Glutamatergic neuron (in vitro differentiated cells): ENCODE measurements around the gene KAT14. TPM values are rescaled to one million over a fixed set of nuclear protein-coding genes. Genes with fewer than 3 reads are reported as not detected.
"Not testable (repeated sequence)": the region's sequence is repeated elsewhere in the genome, so short reads cannot be mapped to it uniquely, and the experiment has no call there.

Experiments used
- DNase-seq: peaks from one replicate; pipeline ENCODE4 v3.0.0; 2022
- H3K27ac Mint-ChIP-seq: one replicate; pipeline ENCODE4 v1.8.0; 2020; ENCODE audit warnings: mild to moderate bottlenecking, mixed read lengths, inconsistent platforms; ENCODE audit not compliant: unreplicated experiment
- H3K27me3 Mint-ChIP-seq: one replicate; pipeline ENCODE4 v1.8.0; 2020; ENCODE audit warnings: mild to moderate bottlenecking, moderate library complexity, mixed read lengths, inconsistent platforms; ENCODE audit not compliant: unreplicated experiment
- H3K36me3 Mint-ChIP-seq: one replicate; pipeline ENCODE4 v1.8.0; 2020; ENCODE audit warnings: mild to moderate bottlenecking, mixed read lengths, inconsistent platforms; ENCODE audit not compliant: unreplicated experiment
- H3K4me1 Mint-ChIP-seq: one replicate; pipeline ENCODE4 v1.8.0; 2020; ENCODE audit warnings: mild to moderate bottlenecking, low read depth, mixed read lengths, inconsistent platforms; ENCODE audit not compliant: unreplicated experiment
- H3K4me3 Mint-ChIP-seq: one replicate; pipeline ENCODE4 v1.8.0; 2020; ENCODE audit warnings: mild to moderate bottlenecking, mixed read lengths, inconsistent platforms; ENCODE audit not compliant: unreplicated experiment
- H3K9me3 Mint-ChIP-seq: one replicate; pipeline ENCODE4 v1.8.0; 2020; ENCODE audit warnings: mild to moderate bottlenecking, moderate library complexity, mixed read lengths, inconsistent platforms; ENCODE audit not compliant: unreplicated experiment
- total RNA-seq: library from RNA; stranded (reverse); fragmentation: NEBNext Ultra II Directional; extraction: Animal tissue kit (Norgen Biotek cat#: 25700); gene quantifications from one replicate; pipeline ENCODE4 v1.2.1, GENCODE V29; 2021; ENCODE audit not compliant: unreplicated experiment
- TF ChIP-seq, protein P1 (sequence below): fragments of 200-600 bp; sonication (generic); IDR thresholded peaks from one replicate; pipeline ENCODE4 v1.5.0; 2021; ENCODE audit not compliant: partially characterized antibody, unreplicated experiment

The KAT14 gene
- total RNA-seq, 1 donor from 2014 or later = 14.2 TPM

GRCh38 chr20:18091623-18092022 is 46.0 kb upstream of the KAT14 start:
- Mint-ChIP-seq H3K4me1 (no peaks in the 10 kb centered on the region), H3K36me3 (no peaks in the 10 kb centered on the region), H3K27me3 (no peaks in the 10 kb centered on the region), H3K9me3 (no peaks in the 10 kb centered on the region), H3K27ac (no peak overlapping the region), H3K4me3 (no peak overlapping the region)
- TF ChIP-seq, protein P1, sequence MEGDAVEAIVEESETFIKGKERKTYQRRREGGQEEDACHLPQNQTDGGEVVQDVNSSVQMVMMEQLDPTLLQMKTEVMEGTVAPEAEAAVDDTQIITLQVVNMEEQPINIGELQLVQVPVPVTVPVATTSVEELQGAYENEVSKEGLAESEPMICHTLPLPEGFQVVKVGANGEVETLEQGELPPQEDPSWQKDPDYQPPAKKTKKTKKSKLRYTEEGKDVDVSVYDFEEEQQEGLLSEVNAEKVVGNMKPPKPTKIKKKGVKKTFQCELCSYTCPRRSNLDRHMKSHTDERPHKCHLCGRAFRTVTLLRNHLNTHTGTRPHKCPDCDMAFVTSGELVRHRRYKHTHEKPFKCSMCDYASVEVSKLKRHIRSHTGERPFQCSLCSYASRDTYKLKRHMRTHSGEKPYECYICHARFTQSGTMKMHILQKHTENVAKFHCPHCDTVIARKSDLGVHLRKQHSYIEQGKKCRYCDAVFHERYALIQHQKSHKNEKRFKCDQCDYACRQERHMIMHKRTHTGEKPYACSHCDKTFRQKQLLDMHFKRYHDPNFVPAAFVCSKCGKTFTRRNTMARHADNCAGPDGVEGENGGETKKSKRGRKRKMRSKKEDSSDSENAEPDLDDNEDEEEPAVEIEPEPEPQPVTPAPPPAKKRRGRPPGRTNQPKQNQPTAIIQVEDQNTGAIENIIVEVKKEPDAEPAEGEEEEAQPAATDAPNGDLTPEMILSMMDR = no peak
- DNase-seq = no peak

GRCh38 chr20:18092890-18093289 is 44.8 kb upstream of the KAT14 start:
- DNase-seq = no peak
- Mint-ChIP-seq H3K4me3 (no peak overlapping the region), H3K36me3 (no peaks in the 10 kb centered on the region), H3K27ac (no peak overlapping the region), H3K4me1 (no peaks in the 10 kb centered on the region), H3K9me3 (no peaks in the 10 kb centered on the region), H3K27me3 (no peaks in the 10 kb centered on the region)
- TF ChIP-seq, protein P1 = no peak

GRCh38 chr20:18093388-18093787 is 44.3 kb upstream of the KAT14 start:
- DNase-seq = no peak
- TF ChIP-seq, protein P1 = no peak
- Mint-ChIP-seq H3K27ac (no peak overlapping the region), H3K4me3 (no peak overlapping the region), H3K36me3 (no peaks in the 10 kb centered on the region), H3K27me3 (no peaks in the 10 kb centered on the region), H3K4me1 (no peaks in the 10 kb centered on the region), H3K9me3 (no peaks in the 10 kb centered on the region)

DNA sequence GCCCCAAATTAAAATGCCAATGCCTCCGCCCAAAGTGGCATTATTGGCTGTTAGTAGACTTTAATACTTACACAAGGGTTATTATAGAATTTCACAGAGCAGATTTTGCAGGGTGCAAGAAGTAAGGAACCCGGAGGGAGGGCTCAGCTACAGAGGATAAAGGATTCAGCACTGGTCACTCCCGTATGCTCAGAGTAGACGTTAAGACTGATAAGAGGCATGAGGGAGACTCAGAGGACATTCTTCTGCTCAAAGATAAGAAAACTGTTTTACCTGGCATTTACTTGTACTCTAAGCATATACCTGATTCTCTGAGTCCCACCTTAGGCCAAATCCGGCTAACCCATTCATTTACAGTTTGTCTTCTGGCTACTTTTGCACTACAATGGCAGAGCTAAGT is 43.5 kb upstream of the KAT14 start:
- Mint-ChIP-seq H3K4me1 (no peaks in the 10 kb centered on the region), H3K4me3 (no peak overlapping the region), H3K36me3 (no peaks in the 10 kb centered on the region), H3K27me3 (no peaks in the 10 kb centered on the region), H3K9me3 (no peaks in the 10 kb centered on the region), H3K27ac (no peak overlapping the region)
- TF ChIP-seq, protein P1 = no peak
- DNase-seq = no peak

DNA sequence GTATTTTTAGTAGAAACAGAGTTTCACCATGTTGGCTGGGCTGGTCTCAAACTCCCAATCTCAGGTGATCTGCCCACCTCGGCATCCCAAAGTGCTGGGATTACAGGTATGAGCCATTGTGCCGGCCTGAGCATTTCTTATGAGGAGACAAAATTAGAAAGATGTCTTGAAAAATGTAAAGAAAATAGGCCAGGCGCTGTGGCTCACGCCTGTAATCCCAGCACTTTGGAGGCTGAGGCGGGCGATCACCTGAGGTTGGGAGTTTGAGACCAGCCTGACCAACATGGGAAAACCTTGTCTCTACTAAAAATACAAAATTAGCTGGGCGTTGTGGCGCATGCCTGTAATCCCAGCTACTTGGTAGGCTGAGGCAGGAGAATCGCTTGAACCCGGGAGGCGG is 37.1 kb upstream of the KAT14 start:
- H3K4me3 Mint-ChIP-seq, DNase-seq, H3K36me3 Mint-ChIP-seq, H3K9me3 Mint-ChIP-seq, H3K27me3 Mint-ChIP-seq, H3K27ac Mint-ChIP-seq, H3K4me1 Mint-ChIP-seq: not testable (repeated sequence)
